HG03066 (cell line): ENCODE measurements around the gene IL1RAPL2.
"Not testable (repeated sequence)": the region's sequence is repeated elsewhere in the genome, so short reads cannot be mapped to it uniquely, and the experiment has no call there.

Experiments
- ATAC-seq: cut with Tn5 transposase; IDR thresholded peaks from one replicate; pipeline ENCODE4 v1.9.1; 2021; ENCODE audit warnings: low read depth; ENCODE audit not compliant: unreplicated experiment

Gene IL1RAPL2

GRCh38 chrX:105134273-105134672 is 568.3 kb downstream of the IL1RAPL2 start:
- no peak for ATAC-seq

GRCh38 chrX:105136786-105137185 is 570.8 kb downstream of the IL1RAPL2 start:
- no peak for ATAC-seq

DNA sequence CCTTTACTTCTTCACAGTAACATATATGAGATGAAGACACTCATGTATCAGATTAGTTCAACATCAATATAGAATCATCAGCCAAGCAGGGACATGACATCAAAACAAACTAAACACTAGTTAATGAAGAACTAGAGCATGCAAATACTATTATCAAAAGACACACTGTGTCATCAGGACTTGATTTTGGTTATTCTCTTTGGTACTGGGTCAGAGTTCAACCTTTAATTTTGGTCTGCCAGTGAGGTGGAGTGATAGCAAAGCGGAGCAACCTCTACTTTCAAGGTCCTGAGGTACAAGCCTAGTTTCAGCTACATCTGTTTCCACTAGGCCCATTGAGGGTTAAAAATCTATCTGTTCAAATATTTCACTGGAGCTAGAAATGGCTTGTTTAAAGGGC is 584.0 kb downstream of the IL1RAPL2 start:
- ATAC-seq: no peak

DNA sequence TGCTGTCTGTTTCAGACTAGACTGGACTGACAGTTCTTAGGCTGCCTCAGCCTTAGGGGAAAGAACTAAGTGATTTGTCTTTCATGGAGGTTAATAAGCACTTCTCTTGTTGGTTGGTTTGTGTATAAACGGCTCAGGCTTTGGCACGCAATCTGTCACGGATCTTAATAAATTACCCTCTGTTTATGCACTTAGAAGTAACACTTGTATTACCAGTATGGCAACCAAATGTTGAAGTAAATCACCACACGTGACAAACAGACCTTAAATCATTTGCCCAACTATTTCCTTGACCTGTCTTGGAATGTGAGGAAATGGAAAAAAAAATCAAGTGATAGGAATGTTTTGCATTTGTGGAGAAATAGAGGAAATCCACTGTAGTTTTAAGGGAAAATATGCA is 584.6 kb downstream of the IL1RAPL2 start:
- no peak for ATAC-seq

GRCh38 chrX:105167233-105167632 is 601.2 kb downstream of the IL1RAPL2 start:
- ATAC-seq: no peak

GRCh38 chrX:105168577-105168976 is 602.6 kb downstream of the IL1RAPL2 start:
- no peak for ATAC-seq

GRCh38 chrX:105173071-105173470 is 607.1 kb downstream of the IL1RAPL2 start:
- no peak for ATAC-seq

DNA sequence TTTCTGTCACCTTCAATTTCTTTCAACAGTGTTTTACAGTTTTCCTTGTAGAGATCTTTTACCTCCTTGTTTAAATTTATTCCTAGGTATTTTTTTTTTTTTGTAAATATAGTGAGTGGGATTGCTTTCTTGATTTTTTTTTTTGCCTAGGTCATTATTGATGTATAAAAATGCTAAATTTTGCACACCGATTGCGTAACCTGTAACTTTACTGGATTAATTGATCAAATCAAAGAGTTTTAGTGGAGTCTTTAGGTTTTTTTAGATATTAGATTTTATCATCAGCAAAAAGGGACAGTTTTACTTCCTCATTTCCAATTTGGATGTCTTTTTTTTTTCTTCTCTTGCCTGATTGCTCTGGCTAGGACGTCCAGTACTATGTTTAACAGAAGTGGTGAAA is 613.6 kb downstream of the IL1RAPL2 start:
- no peak for ATAC-seq

- no peak for ATAC-seq
Observed at GRCh38 chrX:105189093-105189492, 623.1 kb downstream of the IL1RAPL2 start.

DNA sequence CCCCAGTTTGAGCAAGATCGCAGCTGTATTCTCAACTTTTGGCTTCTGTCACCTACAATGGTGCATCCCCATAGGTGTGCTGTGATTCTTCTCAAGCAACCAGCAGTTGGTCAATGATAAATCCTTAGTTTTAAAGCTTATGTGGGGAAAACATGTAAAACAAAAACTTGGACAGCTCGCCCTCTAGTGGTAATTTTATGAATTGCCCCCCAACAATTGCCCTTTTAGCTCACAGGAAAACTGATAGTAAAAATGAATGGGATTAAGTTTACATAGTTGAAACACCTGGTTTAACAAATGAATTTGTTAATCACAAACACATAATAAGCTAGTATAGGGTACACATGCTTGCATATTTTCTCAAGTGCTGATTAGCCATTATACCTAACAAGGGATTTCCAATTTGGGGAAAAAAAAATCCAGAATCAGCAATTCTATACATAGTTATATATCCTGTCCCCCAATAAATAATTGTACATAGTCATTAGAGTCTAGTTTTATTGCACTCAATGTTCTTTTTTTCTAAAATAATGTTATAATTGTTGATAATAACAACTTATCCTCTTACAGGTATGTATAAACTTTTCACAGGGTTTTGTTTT is 624.4 kb downstream of the IL1RAPL2 start:
- ATAC-seq: no peak

GRCh38 chrX:105191878-105192277 is 625.9 kb downstream of the IL1RAPL2 start:
- ATAC-seq: no peak

GRCh38 chrX:105209406-105209805 is 643.4 kb downstream of the IL1RAPL2 start:
- no peak for ATAC-seq

GRCh38 chrX:105210258-105210657 is 644.3 kb downstream of the IL1RAPL2 start:
- no peak for ATAC-seq

DNA sequence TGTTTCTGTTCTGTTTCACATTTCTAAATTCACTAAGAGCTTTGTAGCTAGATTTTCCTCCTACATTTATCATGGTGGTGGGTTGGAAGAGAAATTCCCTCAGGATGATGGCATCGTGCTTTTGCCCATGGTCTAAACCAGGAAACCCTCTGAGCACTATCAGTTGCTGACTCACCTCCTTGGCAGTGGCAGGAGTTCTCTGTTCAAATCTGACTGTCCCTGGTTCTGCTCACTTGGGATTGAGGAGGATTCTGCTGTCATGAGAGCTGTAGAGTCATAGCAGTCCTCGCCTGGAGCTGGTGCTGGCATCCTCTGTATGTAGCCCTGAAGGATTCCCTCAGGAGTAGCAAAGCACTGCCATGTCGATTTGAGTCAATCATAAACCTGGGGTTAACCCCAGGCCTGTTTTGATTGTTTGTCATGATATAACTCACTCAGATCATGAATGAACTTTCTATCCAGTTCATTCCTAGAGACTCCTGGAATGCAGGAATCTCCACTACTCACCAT is 645.1 kb downstream of the IL1RAPL2 start:
- no peak for ATAC-seq

GRCh38 chrX:105219454-105220401 is 653.7 kb downstream of the IL1RAPL2 start:
- ATAC-seq: no peak

- ATAC-seq: no peak
Observed at GRCh38 chrX:105220636-105221035, 654.6 kb downstream of the IL1RAPL2 start, which contains the start of gene TEX13A. Gene TEX13A, minus strand, starts transcription at chrX:105220694. Its CDS starts 297 bp downstream, at chrX:105220397.

GRCh38 chrX:105221374-105221773 is 655.4 kb downstream of the IL1RAPL2 start:
- ATAC-seq: no peak

GRCh38 chrX:105226499-105226898 is 660.5 kb downstream of the IL1RAPL2 start:
- ATAC-seq: no peak

DNA sequence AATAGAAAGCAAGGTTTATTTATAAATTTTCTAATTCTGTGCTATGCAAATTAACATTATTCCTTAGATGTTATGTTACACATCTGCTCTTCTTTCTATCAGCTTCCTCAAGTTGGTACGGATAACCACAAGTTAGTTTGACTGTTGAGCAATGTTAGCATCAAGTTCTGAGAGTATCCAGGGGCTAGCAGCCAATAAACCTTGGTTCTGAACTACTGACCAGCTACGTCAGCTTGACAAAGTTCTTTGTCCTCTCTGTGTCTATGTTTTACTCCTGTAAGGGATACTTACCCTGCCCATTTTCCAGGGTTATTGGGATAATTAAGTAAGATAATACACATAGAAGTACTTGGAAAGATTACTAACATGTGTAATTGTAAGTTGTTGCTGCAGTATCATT is 662.6 kb downstream of the IL1RAPL2 start:
- ATAC-seq: no peak

- no peak for ATAC-seq
Observed at GRCh38 chrX:105229146-105229545, 663.1 kb downstream of the IL1RAPL2 start.

DNA sequence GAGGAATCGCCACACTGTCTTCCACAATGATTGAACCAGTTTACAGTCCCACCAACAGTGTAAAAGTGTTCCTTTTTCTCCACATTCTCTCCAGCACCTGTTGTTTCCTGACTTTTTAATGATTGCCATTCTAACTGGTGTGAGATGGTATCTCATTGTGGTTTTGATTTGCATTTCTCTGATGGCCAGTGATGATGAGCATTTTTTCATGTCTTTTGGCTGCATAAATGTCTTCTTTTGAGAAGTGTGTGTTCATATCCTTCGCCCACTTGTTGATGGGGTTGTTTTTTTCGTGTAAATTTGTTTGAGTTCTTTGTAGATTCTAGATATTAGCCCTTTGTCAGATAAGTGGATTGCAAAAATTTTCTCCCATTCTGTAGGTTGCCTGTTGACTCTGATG is 671.4 kb downstream of the IL1RAPL2 start:
- ATAC-seq: not testable (repeated sequence)

DNA sequence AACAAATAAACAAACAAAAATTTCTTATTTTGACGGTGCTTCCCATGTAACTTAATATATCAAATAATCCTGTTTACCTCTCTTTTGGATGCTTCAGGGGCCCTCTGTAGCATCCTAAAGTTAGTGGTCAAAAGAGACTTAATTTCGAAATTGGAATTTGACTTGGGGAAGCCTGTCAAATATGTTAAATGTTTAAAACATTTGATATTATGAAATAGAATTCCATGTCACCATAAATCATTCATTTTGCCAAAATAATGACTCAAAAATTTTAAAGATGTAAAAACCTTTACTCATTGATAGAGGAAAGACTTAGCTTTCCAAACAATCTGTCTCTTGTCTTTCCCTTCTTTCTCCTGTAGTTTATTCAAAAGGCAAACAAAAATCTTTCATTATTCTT is 675.1 kb downstream of the IL1RAPL2 start:
- no peak for ATAC-seq
